Neural progenitor cell (in vitro differentiated cells): ENCODE results near the gene PRDM12.

ENCODE experiments used
- EZH2phosphoT487 ChIP-seq: fragments of 200-600 bp; sonication (generic); IDR thresholded peaks from 2 replicates; pipeline ENCODE4 v1.6.1; 2017; ENCODE audit warnings: antibody characterized with exemption
- TF ChIP-seq, protein P1 (sequence below): fragments of 200-600 bp; sonication (generic); IDR thresholded peaks from 2 replicates; pipeline ENCODE4 v1.5.1; 2017; ENCODE audit warnings: antibody characterized with exemption, mild to moderate bottlenecking

- TF ChIP-seq, protein P1, sequence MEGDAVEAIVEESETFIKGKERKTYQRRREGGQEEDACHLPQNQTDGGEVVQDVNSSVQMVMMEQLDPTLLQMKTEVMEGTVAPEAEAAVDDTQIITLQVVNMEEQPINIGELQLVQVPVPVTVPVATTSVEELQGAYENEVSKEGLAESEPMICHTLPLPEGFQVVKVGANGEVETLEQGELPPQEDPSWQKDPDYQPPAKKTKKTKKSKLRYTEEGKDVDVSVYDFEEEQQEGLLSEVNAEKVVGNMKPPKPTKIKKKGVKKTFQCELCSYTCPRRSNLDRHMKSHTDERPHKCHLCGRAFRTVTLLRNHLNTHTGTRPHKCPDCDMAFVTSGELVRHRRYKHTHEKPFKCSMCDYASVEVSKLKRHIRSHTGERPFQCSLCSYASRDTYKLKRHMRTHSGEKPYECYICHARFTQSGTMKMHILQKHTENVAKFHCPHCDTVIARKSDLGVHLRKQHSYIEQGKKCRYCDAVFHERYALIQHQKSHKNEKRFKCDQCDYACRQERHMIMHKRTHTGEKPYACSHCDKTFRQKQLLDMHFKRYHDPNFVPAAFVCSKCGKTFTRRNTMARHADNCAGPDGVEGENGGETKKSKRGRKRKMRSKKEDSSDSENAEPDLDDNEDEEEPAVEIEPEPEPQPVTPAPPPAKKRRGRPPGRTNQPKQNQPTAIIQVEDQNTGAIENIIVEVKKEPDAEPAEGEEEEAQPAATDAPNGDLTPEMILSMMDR: no peak
- TF ChIP-seq EZH2phosphoT487: no peak
Observed at GRCh38 chr9:130663977-130664250, 480 bp upstream of the PRDM12 start.
